Stimulated activated CD4-positive, alpha-beta T cell treated with anti-CD3 and anti-CD28 coated beads, TNF-alpha, amount 100 ng/mL, for 1 hour (primary cell): ENCODE data around the gene FN3K.

Experiments used
- DNase-seq, 3 donors: peaks; one replicate each; pipeline ENCODE4 v3.0.0-alpha.2; 2020; ENCODE audit warnings: low read depth in 3 of 3, low spot score in 1 of 3

The FN3K gene

DNA sequence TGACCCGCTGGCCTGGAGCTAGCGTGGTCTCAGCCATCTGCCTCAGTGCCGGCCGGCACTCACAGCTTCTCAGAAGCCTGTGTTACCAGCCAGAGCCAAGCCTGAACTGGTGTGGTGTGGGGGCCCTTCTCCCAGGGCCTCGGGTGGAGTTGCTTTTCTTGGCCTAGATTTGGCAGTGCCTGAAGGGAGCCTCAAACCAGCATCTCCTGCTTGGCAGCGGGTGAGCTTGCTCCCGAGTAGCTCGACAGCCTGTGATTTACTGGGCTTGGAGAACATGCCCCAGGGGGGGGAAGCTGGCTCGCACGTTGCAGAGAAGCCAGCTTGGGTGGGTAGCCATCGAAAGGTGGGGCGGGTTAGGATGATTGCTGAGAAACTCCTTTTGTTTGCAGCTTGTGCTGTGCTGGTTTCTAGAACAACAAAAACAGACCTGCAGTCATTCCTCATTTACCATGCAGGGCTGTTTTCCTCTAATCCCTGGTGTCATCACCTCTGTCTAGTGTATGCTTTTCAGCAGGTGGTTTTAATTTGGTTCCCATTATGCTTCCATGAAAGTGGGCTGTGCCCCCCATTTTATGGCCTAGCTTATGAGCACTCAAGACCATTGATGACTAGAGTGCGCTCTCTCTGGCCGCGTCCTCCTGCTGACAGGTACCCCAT lies 58.7 kb downstream of the FN3K start:
- DNase-seq = no peak

DNA sequence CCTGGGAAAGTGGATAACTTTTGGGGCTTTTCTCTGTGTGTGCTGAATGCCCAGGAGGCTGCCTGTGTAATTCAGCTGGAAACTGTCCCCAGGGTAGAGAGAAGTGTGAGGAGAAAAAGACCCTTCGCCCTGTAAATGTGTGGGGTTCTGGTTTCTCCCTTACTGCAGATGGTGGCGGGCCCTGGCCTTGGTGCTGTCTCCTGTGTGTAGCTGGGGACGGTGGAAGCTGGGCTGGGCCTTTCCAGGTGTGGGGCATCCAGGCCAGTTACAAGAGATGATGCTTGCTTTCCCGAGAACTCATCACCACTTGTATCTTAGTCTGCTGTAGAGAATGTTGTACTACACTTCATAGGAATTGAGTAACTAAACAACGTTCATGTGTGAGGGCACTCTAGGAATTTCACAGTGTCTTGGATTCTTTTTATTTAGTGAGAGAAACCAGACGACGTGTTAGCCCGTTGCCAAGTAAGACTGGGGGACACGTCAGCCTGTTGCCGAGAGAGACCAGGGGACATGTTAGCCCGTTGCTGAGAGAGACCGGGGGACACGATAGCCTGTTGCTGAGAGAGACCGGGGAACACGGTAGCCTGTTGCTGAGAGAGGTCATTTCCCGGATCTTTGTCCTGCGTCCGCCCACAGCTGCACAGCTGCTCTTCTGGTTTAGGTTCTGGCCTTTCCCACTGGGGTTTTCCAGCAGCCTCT lies 59.5 kb downstream of the FN3K start:
- no peak for DNase-seq

DNA sequence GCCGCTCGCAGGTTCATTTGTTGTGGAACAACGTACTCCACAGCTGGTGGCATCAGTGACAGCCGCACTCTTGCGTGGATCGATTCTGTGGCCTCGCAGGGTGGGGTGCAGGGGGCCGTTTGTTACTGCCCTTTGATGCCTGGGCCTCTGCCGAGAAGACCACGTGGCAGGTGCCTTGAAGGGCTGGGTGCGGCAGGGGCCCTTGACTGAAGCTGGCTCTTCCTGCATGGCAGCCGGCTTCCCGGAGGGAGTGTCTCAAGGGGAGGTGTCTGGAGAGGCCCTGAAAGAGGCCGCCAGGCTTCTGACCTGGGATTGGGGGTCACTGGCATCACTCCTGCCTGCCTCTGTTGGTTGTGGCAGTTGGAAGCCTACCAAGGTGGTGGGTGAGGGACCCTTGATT lies 60.2 kb downstream of the FN3K start:
- no peak for DNase-seq

DNA sequence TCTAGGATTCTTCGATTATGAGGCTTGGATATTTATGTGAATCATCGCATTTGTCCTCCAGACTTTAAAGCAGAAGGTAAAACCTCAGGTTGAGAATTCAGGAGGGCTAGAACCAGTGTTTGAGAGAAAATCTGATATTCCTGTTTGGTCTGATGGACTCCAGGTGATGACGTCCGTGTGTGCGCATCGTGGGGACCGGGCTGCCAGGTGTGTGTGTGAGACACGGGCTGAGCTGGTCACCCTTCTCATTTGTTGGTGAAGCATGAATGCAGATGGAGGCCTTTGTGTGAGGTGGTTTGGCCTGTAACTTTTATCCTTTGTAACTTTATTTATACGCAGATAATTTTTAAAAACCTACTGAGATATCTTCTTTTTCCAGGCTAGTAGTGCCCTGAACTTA lies 61.6 kb downstream of the FN3K start:
- DNase-seq = no peak

DNA sequence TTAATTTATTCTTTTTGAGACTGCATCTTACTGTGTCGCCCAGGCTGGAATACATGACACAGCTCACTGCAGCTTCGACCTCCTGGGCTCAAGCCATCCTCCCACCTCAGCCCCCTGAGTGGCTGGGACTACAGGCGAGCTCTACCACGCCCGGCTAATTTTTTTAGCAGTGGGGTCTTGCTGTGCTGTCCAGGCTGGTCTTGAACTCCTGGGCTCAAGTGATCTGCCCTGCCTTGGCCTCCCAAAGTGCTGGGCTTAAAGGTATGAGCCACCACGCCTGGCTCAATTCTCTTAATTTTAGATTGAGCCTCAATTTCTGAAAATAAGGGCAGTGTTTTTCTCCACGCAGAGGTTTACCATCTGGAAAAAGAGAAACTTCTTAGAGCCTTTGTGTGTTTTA lies 63.3 kb downstream of the FN3K start:
- no peak for DNase-seq

DNA sequence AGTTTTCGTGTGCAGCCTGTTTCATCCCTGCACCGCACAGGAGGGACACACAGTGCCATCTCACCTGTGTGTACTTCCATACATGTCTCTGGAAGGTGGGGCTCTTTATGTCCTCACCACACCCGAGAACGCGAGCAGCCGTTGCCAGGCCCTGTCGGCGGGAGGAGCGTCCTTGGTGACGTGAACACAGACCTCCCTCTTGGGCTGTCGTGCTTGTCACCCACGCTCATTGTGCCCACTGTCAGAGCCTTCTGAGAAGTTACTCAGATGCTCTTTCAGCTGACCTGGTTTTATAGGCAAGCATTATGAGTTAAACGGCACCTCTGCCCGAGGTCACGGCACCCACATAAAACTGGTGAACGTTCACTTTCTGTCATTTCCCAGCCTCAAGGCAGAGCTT lies 64.2 kb downstream of the FN3K start:
- no peak for DNase-seq
